Measurements from ENCODE around the gene FAIM2. TPM values are rescaled to one million over a fixed set of nuclear protein-coding genes. Genes with fewer than 3 reads are reported as not detected.

FAIM2 gene
- total and polyA plus RNA-seq, 2 donors (not counting 1 experiment from before 2014, with no cell fraction given), result 0.50 to 1.00 TPM

DNA sequence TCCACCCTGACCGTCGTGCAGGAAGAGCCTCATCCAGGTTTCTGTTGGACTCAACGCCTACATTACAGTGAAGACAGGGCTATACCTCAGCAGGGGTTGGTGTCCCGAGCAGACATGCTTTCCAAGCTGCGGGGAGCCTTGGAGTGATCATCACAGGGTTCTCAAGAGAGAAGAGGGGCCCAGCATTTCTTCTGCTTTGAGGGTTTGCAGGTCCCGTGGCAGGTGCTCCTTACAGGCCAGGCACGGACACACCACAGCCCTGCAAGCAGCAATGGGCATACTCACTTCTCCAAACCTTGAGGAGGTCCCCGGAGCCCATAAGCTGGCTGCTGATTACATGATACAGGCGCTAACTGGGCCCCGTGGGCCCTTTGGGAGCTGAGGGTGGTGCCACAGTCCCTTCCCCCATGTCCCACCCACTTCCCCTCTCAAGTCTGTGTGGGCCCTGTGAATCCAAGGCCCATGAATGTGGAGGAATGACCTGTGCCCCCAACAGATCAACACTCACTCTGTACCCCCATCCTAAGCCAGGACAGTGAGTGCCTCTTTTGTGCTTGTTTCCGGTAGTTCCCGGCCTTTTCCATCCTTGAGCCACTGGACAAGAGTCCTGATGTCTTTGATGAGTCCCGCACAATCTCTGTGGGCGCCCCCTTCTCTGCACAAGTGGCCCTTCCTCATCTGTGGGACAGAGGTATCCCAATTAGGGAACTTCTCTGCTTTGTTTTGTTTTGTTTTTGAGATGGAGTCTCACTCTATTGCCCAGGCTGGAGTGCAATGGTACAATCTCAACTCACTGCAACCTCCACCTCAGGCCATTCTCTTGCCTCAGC is 47.9 kb upstream of the FAIM2 start:
- Histone ChIP-seq H3K9me3 (ENCODE audit: control insufficient read depth, insufficient read depth, low read depth, low read length) (no peaks in the 10 kb centered on the region), H3K4me2 (ENCODE audit: extremely low read depth, insufficient read depth, low read length) (no peak overlapping the region), H3K27me3 (ENCODE audit: control insufficient read depth, insufficient read depth, low read length) (peaks cover 49% of the 10 kb centered on the region), H3K36me3 (ENCODE audit: control insufficient read depth, insufficient read depth, low read length) (no peaks in the 10 kb centered on the region), H3K4me3 (replicated peaks in 1 of 4; ENCODE audit: control extremely low read depth in 1 of 4, insufficient read depth in 1 of 4, low read depth in 3 of 4, low read length in 4 of 4) (no peak overlapping the region), H2AFZ (ENCODE audit: low read length) (no peak overlapping the region), H4K20me1 (ENCODE audit: control insufficient read depth, extremely low read depth, insufficient read depth, low read length) (no peaks in the 10 kb centered on the region), H3K27ac (ENCODE audit: insufficient read depth, low read length) (no peak overlapping the region), H3K79me2 (ENCODE audit: control insufficient read depth, insufficient read depth, low read length) (no peaks in the 10 kb centered on the region), H3K9ac (ENCODE audit: insufficient read depth, low read length) (no peak overlapping the region), H3K4me1 (ENCODE audit: control insufficient read depth, extremely low read depth, insufficient read depth, low read length) (no peaks in the 10 kb centered on the region)
- TF ChIP-seq EZH2 (IDR thresholded peaks at IDR 0.05; ENCODE audit: low read length, missing control alignments) (no peak), CTCF (conservative IDR thresholded peaks at IDR 0.05 in 1 of 2, IDR thresholded peaks at IDR 0.05 in 1 of 2; ENCODE audit: low read depth in 1 of 2, low read length in 2 of 2) (no peak)
- DNase-seq (ENCODE audit: low read depth in 2 of 2), result no peak

DNA sequence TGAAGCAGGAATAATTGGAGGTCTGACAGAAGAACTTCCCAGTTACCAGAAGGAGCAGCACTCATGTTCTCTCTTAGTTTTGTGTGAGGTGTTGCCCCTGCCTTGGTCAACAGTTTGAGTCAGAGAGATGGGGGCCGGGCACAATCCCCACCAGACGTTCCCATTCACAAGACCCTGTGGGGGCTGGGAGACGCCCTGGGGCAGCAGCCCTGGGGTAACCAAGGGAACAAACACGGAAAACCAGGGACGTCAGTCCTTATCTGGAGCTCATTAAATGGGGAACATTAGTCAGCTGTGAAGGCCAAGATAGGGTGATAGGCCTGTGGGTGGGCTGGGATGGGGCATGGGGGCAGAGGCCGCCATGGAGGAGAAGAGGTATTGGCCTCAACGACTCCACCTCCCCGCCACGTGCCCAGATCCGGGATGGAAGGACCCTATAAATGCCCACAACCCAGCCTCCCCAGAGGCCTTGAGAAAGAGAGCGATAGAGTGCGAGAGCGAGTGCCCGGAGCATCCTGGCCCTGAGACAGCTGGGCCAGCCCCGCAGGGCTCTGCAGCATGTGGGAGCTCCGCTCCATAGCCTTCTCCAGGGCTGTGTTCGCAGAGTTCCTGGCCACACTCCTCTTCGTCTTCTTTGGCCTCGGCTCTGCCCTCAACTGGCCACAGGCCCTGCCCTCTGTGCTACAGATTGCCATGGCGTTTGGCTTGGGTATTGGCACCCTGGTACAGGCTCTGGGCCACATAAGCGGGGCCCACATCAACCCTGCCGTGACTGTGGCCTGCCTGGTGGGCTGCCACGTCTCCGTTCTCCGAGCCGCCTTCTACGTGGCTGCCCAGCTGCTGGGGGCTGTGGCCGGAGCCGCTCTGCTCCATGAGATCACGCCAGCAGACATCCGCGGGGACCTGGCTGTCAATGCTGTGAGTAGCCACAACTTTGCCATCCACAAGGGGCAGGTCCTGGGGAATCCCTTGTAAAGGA is 46.9 kb upstream of the FAIM2 start, which contains the start of gene AQP2:
TSS of gene AQP2 (plus strand) at position 465 of the 979 bp plus-strand sequence. CDS start at position 559, 94 bp downstream.
- H3K9me3 ChIP-seq (ENCODE audit: control insufficient read depth, insufficient read depth, low read depth, low read length), result no peaks in the 10 kb centered on the region
- no peak within 1 kb of the TSS for H3K9ac ChIP-seq (ENCODE audit: insufficient read depth, low read length)
- no peak for TF ChIP-seq EZH2 (IDR thresholded peaks at IDR 0.05; ENCODE audit: low read length, missing control alignments)
- TF ChIP-seq CTCF (conservative IDR thresholded peaks at IDR 0.05 in 1 of 2, IDR thresholded peaks at IDR 0.05 in 1 of 2; ENCODE audit: low read depth in 1 of 2, low read length in 2 of 2), result no peak
- H2AFZ ChIP-seq (ENCODE audit: low read length), result no peak within 1 kb of the TSS
- H4K20me1 ChIP-seq (ENCODE audit: control insufficient read depth, extremely low read depth, insufficient read depth, low read length), result no peaks in the 10 kb centered on the region
- H3K4me2 ChIP-seq (ENCODE audit: extremely low read depth, insufficient read depth, low read length), result no peak within 1 kb of the TSS
- H3K4me1 ChIP-seq (ENCODE audit: control insufficient read depth, extremely low read depth, insufficient read depth, low read length), result no peaks in the 10 kb centered on the region
- DNase-seq (ENCODE audit: low read depth in 2 of 2), result no peak
- no peaks in the 10 kb centered on the region for H3K36me3 ChIP-seq (ENCODE audit: control insufficient read depth, insufficient read depth, low read length)
- H3K4me3 ChIP-seq (replicated peaks in 1 of 4; ENCODE audit: control extremely low read depth in 1 of 4, insufficient read depth in 1 of 4, low read depth in 3 of 4, low read length in 4 of 4), result no peak within 1 kb of the TSS
- peaks cover 43% of the 10 kb centered on the region for H3K27me3 ChIP-seq (ENCODE audit: control insufficient read depth, insufficient read depth, low read length)
- no peaks in the 10 kb centered on the region for H3K79me2 ChIP-seq (ENCODE audit: control insufficient read depth, insufficient read depth, low read length)
- H3K27ac ChIP-seq (ENCODE audit: insufficient read depth, low read length), result no peak within 1 kb of the TSS

GRCh38 chr12:49949866-49950265 is 46.2 kb upstream of the FAIM2 start:
- DNase-seq (ENCODE audit: low read depth in 2 of 2), result no peak
- no peak for TF ChIP-seq EZH2 (IDR thresholded peaks at IDR 0.05; ENCODE audit: low read length, missing control alignments)
- TF ChIP-seq CTCF (conservative IDR thresholded peaks at IDR 0.05 in 1 of 2, IDR thresholded peaks at IDR 0.05 in 1 of 2; ENCODE audit: low read depth in 1 of 2, low read length in 2 of 2), result no peak
- Histone ChIP-seq H3K9ac (ENCODE audit: insufficient read depth, low read length) (no peak overlapping the region), H4K20me1 (ENCODE audit: control insufficient read depth, extremely low read depth, insufficient read depth, low read length) (no peaks in the 10 kb centered on the region), H3K27me3 (ENCODE audit: control insufficient read depth, insufficient read depth, low read length) (peaks cover 37% of the 10 kb centered on the region), H3K4me3 (replicated peaks in 1 of 4; ENCODE audit: control extremely low read depth in 1 of 4, insufficient read depth in 1 of 4, low read depth in 3 of 4, low read length in 4 of 4) (no peak overlapping the region), H3K4me2 (ENCODE audit: extremely low read depth, insufficient read depth, low read length) (no peak overlapping the region), H3K4me1 (ENCODE audit: control insufficient read depth, extremely low read depth, insufficient read depth, low read length) (no peaks in the 10 kb centered on the region), H3K79me2 (ENCODE audit: control insufficient read depth, insufficient read depth, low read length) (no peaks in the 10 kb centered on the region), H3K9me3 (ENCODE audit: control insufficient read depth, insufficient read depth, low read depth, low read length) (no peaks in the 10 kb centered on the region), H3K36me3 (ENCODE audit: control insufficient read depth, insufficient read depth, low read length) (no peaks in the 10 kb centered on the region), H2AFZ (ENCODE audit: low read length) (no peak overlapping the region), H3K27ac (ENCODE audit: insufficient read depth, low read length) (no peak overlapping the region)

Measured in fibroblast of lung (primary cell).